ENCODE measurements around the gene IFT25.

The IFT25 gene

GRCh38 chr1:53957194-53957818 is 11.8 kb upstream of the IFT25 start:
- no peak for DNase-seq (ENCODE audit: low read depth, low spot score)

DNA sequence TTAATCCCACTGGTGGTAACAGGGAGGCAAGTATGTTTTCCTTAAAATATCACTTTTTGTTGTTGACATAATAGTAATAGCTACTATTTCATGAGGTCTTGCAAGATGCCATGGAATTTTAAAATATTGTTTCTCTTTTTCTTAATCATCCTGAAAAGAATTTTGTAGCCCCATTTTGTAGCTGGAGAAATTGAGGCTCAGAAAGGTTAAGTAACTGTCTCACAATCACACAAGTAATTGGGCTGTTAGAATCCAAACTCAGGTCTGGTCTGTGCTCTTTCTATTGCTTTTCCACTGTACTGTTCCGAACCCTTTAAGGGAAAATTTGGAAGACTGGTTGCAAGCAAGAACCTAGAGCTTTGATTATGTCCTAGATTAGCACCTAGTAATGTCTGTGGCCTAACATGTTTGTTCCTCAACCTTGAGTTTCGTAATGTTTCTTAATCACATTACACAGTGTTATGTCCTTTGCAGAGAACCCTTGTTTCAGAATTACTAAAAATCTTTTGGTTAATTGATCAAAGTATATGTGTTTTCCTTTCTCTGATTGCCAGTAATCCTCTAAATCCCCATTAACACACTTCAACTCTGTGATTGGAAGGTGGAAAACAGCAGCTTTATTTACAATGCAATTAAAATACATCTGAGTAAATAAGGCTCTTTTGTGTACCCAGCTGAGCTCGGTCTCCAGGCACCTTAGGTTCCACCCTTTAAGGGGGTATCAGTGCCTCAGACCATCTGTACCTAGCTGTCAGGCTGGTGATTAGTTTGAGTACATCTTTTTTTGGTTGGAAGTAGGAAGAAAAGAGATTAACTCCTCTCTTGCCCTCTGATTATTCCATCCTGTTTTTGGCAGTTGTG is 11.0 kb upstream of the IFT25 start:
- DNase-seq (ENCODE audit: low read depth, low spot score), result no peak

DNA sequence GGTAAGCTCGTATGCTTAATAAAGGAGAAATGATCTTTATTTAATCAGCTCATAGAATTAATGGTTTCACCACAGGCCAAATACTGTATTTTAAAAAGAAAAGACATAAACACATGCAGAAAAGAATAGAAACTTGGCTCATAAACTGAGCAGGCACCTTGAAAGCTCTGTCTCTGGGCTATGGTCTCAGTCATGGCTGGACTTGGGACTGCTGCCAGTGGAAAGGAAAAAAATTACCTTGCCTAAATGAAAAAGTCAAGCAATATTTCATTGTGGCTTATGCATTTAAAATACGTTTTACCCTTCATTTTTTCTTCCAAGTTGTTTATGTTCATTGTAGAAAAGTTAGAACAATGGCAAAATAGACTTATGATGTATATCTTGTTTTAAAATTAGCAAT is 8.6 kb upstream of the IFT25 start:
- no peak for DNase-seq (ENCODE audit: low read depth, low spot score)

GRCh38 chr1:53951697-53952096 is 6.2 kb upstream of the IFT25 start:
- DNase-seq (ENCODE audit: low read depth, low spot score), result no peak

DNA sequence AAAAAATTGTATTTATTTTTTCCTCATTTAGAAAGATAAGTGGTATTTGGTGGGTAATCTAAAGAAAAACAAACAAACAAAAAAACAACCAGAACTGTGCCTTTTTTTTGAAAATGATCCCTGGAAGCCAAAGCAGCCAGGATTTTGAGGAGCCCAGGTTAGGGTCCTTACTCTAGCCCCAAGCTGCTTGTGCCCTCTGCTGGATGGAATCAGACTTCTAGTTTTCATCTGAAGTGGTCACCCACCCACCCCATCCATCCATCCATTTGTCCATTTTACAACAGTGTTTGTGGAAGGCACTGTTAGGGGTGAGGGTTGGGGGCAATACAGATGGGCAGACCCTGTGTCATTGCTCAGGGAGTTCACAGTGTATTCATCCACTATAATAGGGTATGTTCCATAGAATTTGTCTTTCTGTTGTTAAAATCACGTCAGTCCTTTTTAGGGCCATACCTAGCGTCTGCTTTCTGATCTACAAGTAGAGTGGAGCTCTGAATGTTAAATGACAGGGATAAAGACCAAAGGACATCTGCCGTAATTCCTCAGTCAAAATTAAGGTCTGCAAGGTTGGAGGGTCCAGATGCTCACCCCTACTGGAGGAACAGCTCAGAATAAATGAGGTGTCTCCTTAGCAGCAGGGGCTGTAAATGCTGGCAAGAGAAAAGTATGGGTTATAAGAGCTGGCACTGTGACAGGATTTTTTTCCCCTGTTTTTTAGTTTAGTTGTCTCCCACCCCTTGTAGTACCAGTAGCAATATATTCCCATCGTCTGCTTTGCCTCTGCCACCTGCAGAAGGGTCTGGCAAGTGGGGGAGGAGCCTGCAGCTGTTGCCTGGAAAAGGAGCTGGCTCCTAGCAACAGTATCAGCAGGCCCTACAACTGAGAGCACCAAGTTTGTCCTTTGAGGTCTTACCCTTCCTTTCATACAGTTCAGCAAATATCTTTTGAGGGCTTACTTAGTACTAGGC is 3.8 kb upstream of the IFT25 start:
- no peak for DNase-seq (ENCODE audit: low read depth, low spot score)

DNA sequence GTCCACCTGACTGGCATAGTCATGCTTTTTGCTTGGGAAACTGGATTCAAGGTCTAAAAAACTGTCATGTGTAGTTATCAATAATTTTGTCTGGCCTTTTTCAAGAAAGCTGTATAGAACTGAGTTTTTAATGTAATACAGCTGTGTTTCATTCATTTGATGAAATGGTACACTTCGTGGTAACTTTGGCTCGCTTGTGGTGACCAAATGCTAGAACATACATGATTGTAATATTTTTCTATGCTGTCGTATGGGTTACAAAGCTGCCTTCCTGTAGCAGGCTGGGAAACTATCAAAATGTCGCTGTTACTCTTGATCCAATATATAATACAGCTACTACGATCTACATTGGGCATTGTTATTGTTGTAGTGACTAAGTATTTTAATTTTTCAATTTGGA is 2.8 kb upstream of the IFT25 start:
- no peak for DNase-seq (ENCODE audit: low read depth, low spot score)

GRCh38 chr1:53947172-53947907 is 1.8 kb upstream of the IFT25 start:
- no peak for DNase-seq (ENCODE audit: low read depth, low spot score)

GRCh38 chr1:53946252-53947171 is 1.0 kb upstream of the IFT25 start, which contains the start of gene LRRC42:
Gene LRRC42, plus strand, starts transcription at chr1:53946350. Its CDS starts 5,650 bp downstream, at chr1:53952000.
- no peak for DNase-seq (ENCODE audit: low read depth, low spot score)

DNA sequence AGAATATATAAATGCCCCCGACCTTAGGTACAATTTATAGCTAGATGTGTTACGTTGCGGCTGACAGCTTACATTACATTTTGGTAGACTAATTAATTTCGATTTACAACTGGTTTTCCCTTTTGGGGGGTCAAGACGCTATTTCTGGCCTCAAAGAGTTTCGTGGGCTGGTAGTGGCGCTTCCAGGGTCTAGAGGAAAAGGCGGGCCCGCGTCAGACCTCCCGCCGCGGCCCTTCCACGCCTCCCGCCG is 391 bp downstream of the IFT25 start:
- DNase-seq (ENCODE audit: low read depth, low spot score), result no peak

GRCh38 chr1:53944469-53945182 is 873 bp downstream of the IFT25 start:
- DNase-seq (ENCODE audit: low read depth, low spot score), result no peak

DNA sequence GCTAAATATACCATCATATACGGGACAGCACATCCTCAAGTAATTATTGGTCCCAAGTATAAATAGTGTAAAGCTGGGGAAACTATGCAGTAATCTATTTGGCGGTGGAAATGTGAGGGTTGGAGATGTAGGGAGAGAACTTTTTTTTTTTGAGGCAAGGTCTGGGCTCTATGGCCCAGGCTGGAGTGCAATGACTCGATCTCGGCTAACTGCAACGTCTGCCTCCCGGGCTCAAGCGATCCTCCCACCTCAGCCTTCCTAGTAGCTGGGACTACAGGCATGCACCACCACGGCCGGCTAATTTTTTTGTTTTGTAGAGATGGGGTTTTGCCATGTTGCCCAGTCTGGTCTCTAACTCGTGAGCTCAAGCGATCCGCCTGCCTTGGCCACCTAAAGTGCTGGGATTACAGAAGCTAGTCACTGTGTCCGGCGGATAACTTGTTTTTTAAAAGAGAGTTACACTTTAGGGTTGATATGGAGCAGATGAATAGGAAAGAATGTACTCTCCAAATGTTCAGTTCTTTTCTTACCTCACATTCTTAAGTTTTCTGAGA is 1.9 kb downstream of the IFT25 start:
- DNase-seq (ENCODE audit: low read depth, low spot score), result no peak

GRCh38 chr1:53943090-53943489 is 2.4 kb downstream of the IFT25 start:
- no peak for DNase-seq (ENCODE audit: low read depth, low spot score)

GRCh38 chr1:53942127-53942957 is 3.2 kb downstream of the IFT25 start:
- DNase-seq (ENCODE audit: low read depth, low spot score), result no peak

- DNase-seq (ENCODE audit: low read depth, low spot score), result no peak
Measured at GRCh38 chr1:53938136-53938830, 7.2 kb downstream of the IFT25 start.

GRCh38 chr1:53936430-53936829 is 9.1 kb downstream of the IFT25 start:
- DNase-seq (ENCODE audit: low read depth, low spot score), result no peak

DNA sequence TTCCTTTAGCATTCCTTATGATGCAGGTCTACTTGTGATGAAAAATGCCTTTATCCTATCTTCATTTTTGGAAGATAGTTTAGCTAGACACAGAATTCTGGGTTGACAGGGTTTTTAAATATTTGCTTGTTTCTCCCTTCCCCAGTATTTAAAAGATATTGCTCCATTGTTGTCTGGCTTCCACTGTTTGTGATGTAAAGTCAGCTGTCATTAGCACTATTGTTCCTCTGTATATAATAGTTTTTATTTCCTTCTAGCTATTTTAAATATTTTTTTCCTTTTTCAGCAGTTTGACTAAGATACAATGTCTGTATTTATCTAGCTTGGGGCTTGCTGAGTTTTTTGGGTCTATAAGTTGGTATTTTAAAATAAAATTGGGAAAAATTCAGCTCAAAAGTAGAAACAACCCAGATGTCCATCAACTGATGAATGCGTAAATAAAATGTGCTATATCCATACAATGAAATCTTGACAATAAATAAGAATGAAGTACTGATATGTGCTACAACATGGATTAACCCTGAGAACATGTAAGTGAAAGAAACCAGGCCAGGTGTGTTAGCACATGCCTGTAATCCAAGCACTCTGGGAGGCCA is 11.2 kb downstream of the IFT25 start:
- DNase-seq (ENCODE audit: low read depth, low spot score), result no peak

- DNase-seq (ENCODE audit: low read depth, low spot score), result no peak
Measured at GRCh38 chr1:53931523-53931922, 14.0 kb downstream of the IFT25 start.

DNA sequence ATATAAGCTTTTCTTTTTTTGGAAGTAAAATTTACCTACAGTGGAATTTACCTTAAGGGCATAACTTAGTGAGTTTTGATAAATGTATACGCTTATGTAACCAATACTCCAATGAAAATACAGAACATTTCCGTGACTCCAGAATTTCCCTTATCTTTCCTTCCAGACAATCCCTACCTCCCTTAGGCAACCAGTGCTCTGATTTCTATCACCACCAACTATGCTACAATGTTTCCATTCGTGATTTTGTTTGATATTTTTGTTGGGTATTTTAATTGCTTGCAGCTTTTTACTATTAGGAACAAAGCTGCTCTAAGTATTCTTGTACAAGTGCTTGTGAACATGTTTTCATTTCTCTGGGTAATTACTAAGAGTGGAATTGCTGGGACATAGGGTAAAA is 14.6 kb downstream of the IFT25 start:
- no peak for DNase-seq (ENCODE audit: low read depth, low spot score)

All from brain pericyte (primary cell).